Esophagus muscularis mucosa (tissue), 4 donors: ENCODE data around the gene NKX2-1.

ENCODE experiments used
- EP300 ChIP-seq: sonication (generic); formaldehyde crosslinking; IDR thresholded peaks from one replicate; pipeline ENCODE4 v1.6.1; 2017; ENCODE audit warnings: antibody characterized with exemption
- POLR2A ChIP-seq: fragments of 450-650 bp; IDR thresholded peaks from one replicate; pipeline ENCODE4 v1.6.1; 2017; ENCODE audit warnings: antibody characterized with exemption, moderate library complexity, mild to moderate bottlenecking, low read depth
- TF ChIP-seq, protein P1 (sequence below), 3 experiments: fragments of 200-600 bp in 2 of 3; fragments of 450-650 bp in 1 of 3; sonication (generic) in 2 of 3; IDR thresholded peaks; one replicate each; pipeline ENCODE4 v1.5.1; 2017 to 2019; ENCODE audit warnings: antibody characterized with exemption in 3 of 3, mild to moderate bottlenecking in 2 of 3, moderate library complexity in 1 of 3

DNA sequence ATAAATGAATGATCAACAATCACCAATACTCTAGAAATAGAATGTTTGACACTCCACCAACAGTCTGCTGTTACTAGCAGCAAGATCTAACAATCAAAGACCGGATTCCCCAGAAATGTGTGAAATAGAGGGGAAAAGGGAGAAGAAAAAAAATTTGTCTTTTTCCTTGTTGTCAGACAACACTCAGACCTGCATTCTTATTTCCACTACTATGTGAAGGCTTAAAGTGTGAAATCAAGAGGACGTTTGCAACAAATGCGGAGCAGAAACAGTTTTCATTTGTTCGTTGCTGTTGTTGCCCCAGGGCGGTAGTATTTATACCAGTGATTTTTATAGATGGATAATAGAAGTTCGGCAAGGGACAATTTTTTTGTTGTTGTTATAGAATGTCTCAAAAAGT is 9.2 kb downstream of the NKX2-1 start:
- TF ChIP-seq, protein P1, sequence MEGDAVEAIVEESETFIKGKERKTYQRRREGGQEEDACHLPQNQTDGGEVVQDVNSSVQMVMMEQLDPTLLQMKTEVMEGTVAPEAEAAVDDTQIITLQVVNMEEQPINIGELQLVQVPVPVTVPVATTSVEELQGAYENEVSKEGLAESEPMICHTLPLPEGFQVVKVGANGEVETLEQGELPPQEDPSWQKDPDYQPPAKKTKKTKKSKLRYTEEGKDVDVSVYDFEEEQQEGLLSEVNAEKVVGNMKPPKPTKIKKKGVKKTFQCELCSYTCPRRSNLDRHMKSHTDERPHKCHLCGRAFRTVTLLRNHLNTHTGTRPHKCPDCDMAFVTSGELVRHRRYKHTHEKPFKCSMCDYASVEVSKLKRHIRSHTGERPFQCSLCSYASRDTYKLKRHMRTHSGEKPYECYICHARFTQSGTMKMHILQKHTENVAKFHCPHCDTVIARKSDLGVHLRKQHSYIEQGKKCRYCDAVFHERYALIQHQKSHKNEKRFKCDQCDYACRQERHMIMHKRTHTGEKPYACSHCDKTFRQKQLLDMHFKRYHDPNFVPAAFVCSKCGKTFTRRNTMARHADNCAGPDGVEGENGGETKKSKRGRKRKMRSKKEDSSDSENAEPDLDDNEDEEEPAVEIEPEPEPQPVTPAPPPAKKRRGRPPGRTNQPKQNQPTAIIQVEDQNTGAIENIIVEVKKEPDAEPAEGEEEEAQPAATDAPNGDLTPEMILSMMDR (IDR thresholded peaks at IDR 0.05): no peak
- TF ChIP-seq POLR2A (no peak), EP300 (no peak)
